Activated gamma-delta T cell treated with Interleukin-2 at 50 U/mL for 16 hours (primary cell): Measurements from ENCODE around the gene VPS36.
"Not testable (repeated sequence)": the region's sequence is repeated elsewhere in the genome, so short reads cannot be mapped to it uniquely, and the experiment has no call there.

Source experiments
- DNase-seq: peaks from one replicate; pipeline ENCODE4 v3.0.0-alpha.2; 2020

The VPS36 gene

GRCh38 chr13:52450012-52450792, at the start of gene VPS36:
TSS of gene VPS36 (minus strand) at chr13:52450634. CDS start at chr13:52450594, 40 bp downstream.
- DNase-seq: peak; percentile 95

GRCh38 chr13:52497979-52498378, 47.5 kb upstream of the VPS36 start:
- DNase-seq: not testable (repeated sequence)

- DNase-seq: not testable (repeated sequence)
Observed at GRCh38 chr13:52494241-52494640, 43.8 kb upstream of the VPS36 start.

GRCh38 chr13:52491015-52491414, 40.6 kb upstream of the VPS36 start:
- DNase-seq: not testable (repeated sequence)

- not testable (repeated sequence) for DNase-seq
Observed at GRCh38 chr13:52488763-52489162, 38.3 kb upstream of the VPS36 start.

GRCh38 chr13:52487078-52487477, 36.6 kb upstream of the VPS36 start:
- not testable (repeated sequence) for DNase-seq

GRCh38 chr13:52480677-52481428, 30.4 kb upstream of the VPS36 start:
- not testable (repeated sequence) for DNase-seq

GRCh38 chr13:52468487-52468886, 18.1 kb upstream of the VPS36 start:
- DNase-seq: not testable (repeated sequence)

GRCh38 chr13:52463526-52463925, 13.1 kb upstream of the VPS36 start:
- DNase-seq: no peak

- no peak for DNase-seq
Observed at GRCh38 chr13:52461265-52461664, 10.8 kb upstream of the VPS36 start.

- no peak for DNase-seq
Observed at GRCh38 chr13:52459668-52460067, 9.2 kb upstream of the VPS36 start.

GRCh38 chr13:52455677-52456041, 5.2 kb upstream of the VPS36 start:
- peak; percentile 64 for DNase-seq

GRCh38 chr13:52454820-52455676, 4.6 kb upstream of the VPS36 start, which contains the start of gene CKAP2:
TSS of gene CKAP2 (plus strand) at chr13:52455478. CDS start at chr13:52455557, 79 bp downstream.
- peak; percentile 92 for DNase-seq

- no peak for DNase-seq
Observed at GRCh38 chr13:52454459-52454819, 4.0 kb upstream of the VPS36 start.

- no peak for DNase-seq
Observed at GRCh38 chr13:52452470-52452869, 2.0 kb upstream of the VPS36 start.

- no peak for DNase-seq
Observed at GRCh38 chr13:52451135-52451804, 836 bp upstream of the VPS36 start.

- DNase-seq: no peak
Observed at GRCh38 chr13:52450793-52451116, 321 bp upstream of the VPS36 start.

GRCh38 chr13:52449331-52450011, 963 bp downstream of the VPS36 start:
- no peak for DNase-seq

GRCh38 chr13:52447815-52448552, 2.5 kb downstream of the VPS36 start:
- no peak for DNase-seq

GRCh38 chr13:52447354-52447753, 3.1 kb downstream of the VPS36 start:
- DNase-seq: no peak

- no peak for DNase-seq
Observed at GRCh38 chr13:52446265-52446664, 4.2 kb downstream of the VPS36 start.
